A673 (cell line): ENCODE measurements around the gene DNAH9.

Source experiments
- EZH2 ChIP-seq: fragments of 200-600 bp; sonication (generic); IDR thresholded peaks from 2 replicates; pipeline ENCODE4 v1.6.1; 2017; ENCODE audit warnings: borderline replicate concordance, low read depth, mild to moderate bottlenecking, mixed read lengths, antibody characterized with exemption, low read length; ENCODE audit not compliant: poor library complexity, severe bottlenecking
- TF ChIP-seq, protein P1 (sequence below): fragments of 300-800, 200-600 bp; sonication (generic); conservative IDR thresholded peaks from 2 replicates; pipeline ENCODE4 v1.5.1; 2017; ENCODE audit warnings: low read depth, mild to moderate bottlenecking, antibody characterized with exemption, low read length, moderate library complexity, mixed read lengths

DNA sequence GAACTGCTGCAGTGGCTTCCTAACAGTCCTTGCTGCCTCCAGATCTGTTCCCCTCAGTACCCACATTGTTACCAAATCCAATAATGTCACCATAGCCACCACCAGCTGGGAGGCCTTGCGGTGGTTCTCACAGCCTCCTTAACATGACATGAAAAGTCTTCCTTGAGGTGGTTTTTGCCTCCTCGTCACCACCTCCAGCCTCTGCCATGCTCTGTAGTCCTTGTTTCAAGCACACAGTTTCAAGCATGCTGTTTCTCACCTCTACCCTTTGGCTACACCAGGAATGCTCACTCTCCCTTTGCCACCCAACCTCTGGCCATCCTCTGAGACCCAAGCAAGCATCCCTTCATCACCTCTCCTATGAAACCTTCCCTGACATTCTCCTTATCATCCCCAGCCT, 47.2 kb downstream of the DNAH9 start:
- TF ChIP-seq, protein P1, sequence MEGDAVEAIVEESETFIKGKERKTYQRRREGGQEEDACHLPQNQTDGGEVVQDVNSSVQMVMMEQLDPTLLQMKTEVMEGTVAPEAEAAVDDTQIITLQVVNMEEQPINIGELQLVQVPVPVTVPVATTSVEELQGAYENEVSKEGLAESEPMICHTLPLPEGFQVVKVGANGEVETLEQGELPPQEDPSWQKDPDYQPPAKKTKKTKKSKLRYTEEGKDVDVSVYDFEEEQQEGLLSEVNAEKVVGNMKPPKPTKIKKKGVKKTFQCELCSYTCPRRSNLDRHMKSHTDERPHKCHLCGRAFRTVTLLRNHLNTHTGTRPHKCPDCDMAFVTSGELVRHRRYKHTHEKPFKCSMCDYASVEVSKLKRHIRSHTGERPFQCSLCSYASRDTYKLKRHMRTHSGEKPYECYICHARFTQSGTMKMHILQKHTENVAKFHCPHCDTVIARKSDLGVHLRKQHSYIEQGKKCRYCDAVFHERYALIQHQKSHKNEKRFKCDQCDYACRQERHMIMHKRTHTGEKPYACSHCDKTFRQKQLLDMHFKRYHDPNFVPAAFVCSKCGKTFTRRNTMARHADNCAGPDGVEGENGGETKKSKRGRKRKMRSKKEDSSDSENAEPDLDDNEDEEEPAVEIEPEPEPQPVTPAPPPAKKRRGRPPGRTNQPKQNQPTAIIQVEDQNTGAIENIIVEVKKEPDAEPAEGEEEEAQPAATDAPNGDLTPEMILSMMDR: no peak
- TF ChIP-seq EZH2: no peak
